Measurements from ENCODE around the gene PXYLP1.

Gene PXYLP1

DNA sequence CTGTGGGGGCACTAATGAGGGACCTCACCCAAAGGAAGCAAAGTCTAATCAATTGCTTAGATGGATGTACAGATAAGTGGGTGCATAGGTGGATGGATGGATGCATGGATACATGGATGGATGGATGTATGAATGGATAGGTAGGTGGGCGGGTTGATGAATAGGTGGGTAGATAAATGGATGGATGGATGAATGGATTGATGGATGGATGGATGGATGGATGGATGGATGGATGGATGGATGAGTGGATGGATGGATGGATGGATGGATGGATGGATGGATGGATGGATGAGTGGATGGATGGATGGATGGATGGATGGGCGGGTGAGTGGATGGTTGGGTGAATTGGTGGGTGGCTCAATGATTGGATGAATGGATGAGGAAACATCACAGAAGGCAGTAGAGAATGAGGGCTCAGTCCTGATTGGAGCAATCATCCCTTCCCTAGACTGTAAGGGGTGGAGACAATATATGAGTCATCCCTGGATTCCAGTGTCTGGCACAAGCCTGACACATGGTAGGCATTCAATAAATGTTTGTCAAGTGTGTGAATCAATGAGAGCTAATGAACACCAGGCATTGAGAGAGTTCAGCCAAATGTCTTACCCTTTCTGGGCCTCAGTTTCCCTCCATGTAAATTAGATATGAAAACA is 40.4 kb upstream of the PXYLP1 start:
- H3F3A ChIP-seq (ENCODE audit: low read depth): no peaks in the 10 kb centered on the region
- TF ChIP-seq CTCF (conservative IDR thresholded peaks at IDR 0.05; ENCODE audit: low read length) (no peak), EZH2phosphoT487 (IDR thresholded peaks at IDR 0.05; ENCODE audit: borderline replicate concordance) (no peak)
- no peaks in the 10 kb centered on the region for H3K27me3 ChIP-seq (ENCODE audit: insufficient read depth, low read length, poor library complexity, severe bottlenecking)
- H3K9ac ChIP-seq (ENCODE audit: low read depth, low read length, poor library complexity, severe bottlenecking): no peak overlapping the region
- no peaks in the 10 kb centered on the region for H3K79me2 ChIP-seq (ENCODE audit: insufficient read depth, low read length)
- H4K20me1 ChIP-seq (ENCODE audit: insufficient read depth, low read length, poor library complexity, severe bottlenecking): no peaks in the 10 kb centered on the region
- no peaks in the 10 kb centered on the region for H3K9me3 ChIP-seq (ENCODE audit: insufficient read depth, low read depth, low read length)
- H3K4me3 ChIP-seq (ENCODE audit: low read length, poor library complexity, severe bottlenecking): no peak overlapping the region
- peaks cover 6% of the 10 kb centered on the region for H3K4me1 ChIP-seq (ENCODE audit: insufficient read depth, low read length, poor library complexity, severe bottlenecking)
- peak overlapping the region; percentile 79; the same call in 1 of the 2 replicates for H2AFZ ChIP-seq (ENCODE audit: low read length)
- no peaks in the 10 kb centered on the region for H3K36me3 ChIP-seq (ENCODE audit: insufficient read depth, low read length)
- H3K4me2 ChIP-seq (ENCODE audit: low read depth, low read length, poor library complexity, severe bottlenecking): no peak overlapping the region
- no peaks in the 10 kb centered on the region for H3K9me2 ChIP-seq (replicated peaks; ENCODE audit: low read depth, low read length)

DNA sequence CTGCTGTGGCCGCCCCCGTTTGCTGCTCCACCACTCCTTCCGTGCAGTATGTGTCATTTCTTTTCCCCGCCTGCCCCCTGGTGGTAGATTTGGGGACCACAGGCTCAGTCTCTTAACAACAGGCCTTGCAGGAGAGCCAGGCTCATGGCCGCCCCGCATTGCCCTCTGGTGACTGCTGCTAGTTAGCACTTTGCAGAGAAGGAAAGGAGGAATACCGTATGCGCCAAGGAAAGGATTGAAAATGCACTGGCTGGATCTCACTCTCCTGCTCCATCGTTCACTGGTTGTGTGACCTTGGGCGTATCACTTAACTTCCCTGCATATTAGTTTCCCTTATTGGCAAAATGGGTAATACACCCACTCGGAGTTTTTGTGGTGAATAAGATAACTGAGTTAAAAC is 39.3 kb upstream of the PXYLP1 start:
- Histone ChIP-seq H3K27me3 (ENCODE audit: insufficient read depth, low read length, poor library complexity, severe bottlenecking) (no peaks in the 10 kb centered on the region), H3K9me2 (replicated peaks; ENCODE audit: low read depth, low read length) (no peaks in the 10 kb centered on the region), H2AFZ (ENCODE audit: low read length) (peak overlapping the region; percentile 79), H3F3A (ENCODE audit: low read depth) (no peaks in the 10 kb centered on the region), H3K36me3 (ENCODE audit: insufficient read depth, low read length) (no peaks in the 10 kb centered on the region), H3K4me3 (ENCODE audit: low read length, poor library complexity, severe bottlenecking) (no peak overlapping the region), H3K9me3 (ENCODE audit: insufficient read depth, low read depth, low read length) (no peaks in the 10 kb centered on the region), H3K4me1 (ENCODE audit: insufficient read depth, low read length, poor library complexity, severe bottlenecking) (peaks cover 6% of the 10 kb centered on the region), H3K9ac (ENCODE audit: low read depth, low read length, poor library complexity, severe bottlenecking) (no peak overlapping the region), H4K20me1 (ENCODE audit: insufficient read depth, low read length, poor library complexity, severe bottlenecking) (no peaks in the 10 kb centered on the region), H3K79me2 (ENCODE audit: insufficient read depth, low read length) (no peaks in the 10 kb centered on the region), H3K4me2 (ENCODE audit: low read depth, low read length, poor library complexity, severe bottlenecking) (peak overlapping the region; percentile 5)
- no peak for TF ChIP-seq EZH2phosphoT487 (IDR thresholded peaks at IDR 0.05; ENCODE audit: borderline replicate concordance)
- peak; percentile 100 for TF ChIP-seq CTCF (conservative IDR thresholded peaks at IDR 0.05; ENCODE audit: low read length)

DNA sequence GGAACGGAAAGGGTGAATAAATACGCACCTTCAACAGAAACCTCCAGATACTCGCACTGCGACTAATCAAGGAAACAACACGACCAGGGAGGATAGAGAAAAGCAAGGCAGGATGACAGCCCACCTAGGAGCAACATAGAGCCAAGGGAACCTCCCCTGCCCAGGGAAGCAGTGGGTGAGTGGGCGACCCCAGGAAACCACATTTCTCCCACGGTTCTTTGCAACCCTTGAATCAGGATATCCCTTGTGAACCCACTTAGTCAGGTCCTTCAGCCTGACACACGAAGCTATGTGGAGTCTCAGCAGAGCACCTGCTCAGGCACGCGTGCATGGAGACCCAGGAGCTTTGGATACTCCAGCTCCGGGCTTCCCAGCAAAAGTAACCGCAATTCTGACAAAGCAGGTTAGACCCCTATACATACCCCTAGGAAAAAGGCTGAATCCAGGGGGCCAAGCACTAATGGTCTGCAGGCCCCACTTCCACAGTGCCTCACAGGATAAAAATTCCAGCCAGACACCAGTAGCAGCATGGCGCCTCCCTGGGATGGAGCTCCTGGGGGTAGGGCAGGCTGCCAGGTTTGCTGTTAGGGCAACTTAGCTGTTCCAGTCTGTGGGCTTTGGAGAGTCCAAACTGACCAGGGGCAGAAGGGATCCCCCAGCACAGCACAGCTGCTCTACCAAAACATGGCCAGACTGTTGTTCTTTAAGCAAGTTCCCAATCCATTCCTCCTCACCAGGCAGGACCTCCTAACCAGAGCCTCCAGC is 38.4 kb upstream of the PXYLP1 start:
- Histone ChIP-seq H3K9me2 (replicated peaks; ENCODE audit: low read depth, low read length) (no peaks in the 10 kb centered on the region), H3K27me3 (ENCODE audit: insufficient read depth, low read length, poor library complexity, severe bottlenecking) (no peaks in the 10 kb centered on the region), H3K79me2 (ENCODE audit: insufficient read depth, low read length) (no peaks in the 10 kb centered on the region), H4K20me1 (ENCODE audit: insufficient read depth, low read length, poor library complexity, severe bottlenecking) (no peaks in the 10 kb centered on the region), H3F3A (ENCODE audit: low read depth) (no peaks in the 10 kb centered on the region), H3K4me1 (ENCODE audit: insufficient read depth, low read length, poor library complexity, severe bottlenecking) (peaks cover 6% of the 10 kb centered on the region), H3K9me3 (ENCODE audit: insufficient read depth, low read depth, low read length) (no peaks in the 10 kb centered on the region), H3K9ac (ENCODE audit: low read depth, low read length, poor library complexity, severe bottlenecking) (no peak overlapping the region), H2AFZ (ENCODE audit: low read length) (peak overlapping the region; percentile 48), H3K4me3 (ENCODE audit: low read length, poor library complexity, severe bottlenecking) (no peak overlapping the region), H3K36me3 (ENCODE audit: insufficient read depth, low read length) (no peaks in the 10 kb centered on the region), H3K4me2 (ENCODE audit: low read depth, low read length, poor library complexity, severe bottlenecking) (peak overlapping the region; percentile 5)
- TF ChIP-seq CTCF (conservative IDR thresholded peaks at IDR 0.05; ENCODE audit: low read length) (no peak), EZH2phosphoT487 (IDR thresholded peaks at IDR 0.05; ENCODE audit: borderline replicate concordance) (no peak)

All from Loucy (cell line).